Ectodermal cell (in vitro differentiated cells): Measurements from ENCODE around the gene SHROOM2. TPM values are rescaled to one million over a fixed set of nuclear protein-coding genes. Genes with fewer than 3 reads are reported as not detected.

Experiments
- H3K27ac ChIP-seq: 2 replicates; pipeline ENCODE4 v1.7.0; 2013; ENCODE audit warnings: mild to moderate bottlenecking, low read depth, low read length; ENCODE audit not compliant: insufficient read depth, poor library complexity, severe bottlenecking
- H3K27me3 ChIP-seq: 2 replicates; pipeline ENCODE4 v1.7.0; 2013; ENCODE audit warnings: mild to moderate bottlenecking, low read length; ENCODE audit not compliant: insufficient read depth, control insufficient read depth, poor library complexity, severe bottlenecking
- H3K36me3 ChIP-seq: one replicate; pipeline ENCODE4 v1.7.0; 2013; ENCODE audit warnings: low read length; ENCODE audit not compliant: control insufficient read depth, insufficient read depth
- H3K4me1 ChIP-seq: one replicate; pipeline ENCODE4 v1.7.0; 2013; ENCODE audit warnings: low read length; ENCODE audit not compliant: control insufficient read depth, insufficient read depth
- H3K4me3 ChIP-seq: 2 replicates; pipeline ENCODE4 v1.7.0; 2013; ENCODE audit warnings: low read depth, low read length, control low read depth; ENCODE audit not compliant: insufficient read depth
- H3K9me3 ChIP-seq: 2 replicates; pipeline ENCODE4 v1.7.0; 2013; ENCODE audit warnings: mild to moderate bottlenecking, low read length, moderate library complexity; ENCODE audit not compliant: control insufficient read depth
- WGBS, 2 experiments: methylation state at CpG; one replicate each; pipeline ENCODE4 v1.1.7; 2013; ENCODE audit warnings: missing lambda C conversion rate in 2 of 2; 5-methylcytosine and 5-hydroxymethylcytosine counted together
- polyA plus RNA-seq, 4 experiments: library from polyadenylated mRNA; stranded (reverse); fragments of 50-300 nt; gene quantifications; one replicate each; pipeline ENCODE4 v1.2.3, GENCODE V29; 2013

SHROOM2 gene
- 15.0 TPM for polyA plus RNA-seq (2013, experiment 1 of 4)
- polyA plus RNA-seq (2013, experiment 2 of 4), result 18.7 TPM
- polyA plus RNA-seq (2013, experiment 3 of 4), result 13.6 TPM
- 12.7 TPM for polyA plus RNA-seq (2013, experiment 4 of 4)

GRCh38 chrX:9785944-9786797 lies at the start of gene SHROOM2:
Gene SHROOM2 (plus strand): TSS chrX:9786429. CDS start chrX:9786546, 117 bp downstream.
- Histone ChIP-seq H3K9me3 (no peaks in the 10 kb centered on the region), H3K4me1 (peaks cover 13% of the 10 kb centered on the region), H3K27me3 (no peaks in the 10 kb centered on the region), H3K4me3 (peak within 1 kb of the TSS; percentile 57), H3K27ac (no peak within 1 kb of the TSS), H3K36me3 (no peaks in the 10 kb centered on the region)
- WGBS, 2 experiments, result 0% methylated on average over 127 to 132 of the region's 132 CpGs

GRCh38 chrX:9737363-9737762 lies 48.9 kb upstream of the SHROOM2 start:
- no peaks in the 10 kb centered on the region for H3K4me1 ChIP-seq
- H3K4me3 ChIP-seq, result no peak overlapping the region
- 94% methylated on average over 7 of the region's 7 CpGs for WGBS, 2 experiments
- no peak overlapping the region for H3K27ac ChIP-seq
- H3K27me3 ChIP-seq, result no peaks in the 10 kb centered on the region
- no peaks in the 10 kb centered on the region for H3K9me3 ChIP-seq
- H3K36me3 ChIP-seq, result no peaks in the 10 kb centered on the region

- Histone ChIP-seq H3K27me3 (no peaks in the 10 kb centered on the region), H3K36me3 (no peaks in the 10 kb centered on the region), H3K9me3 (no peaks in the 10 kb centered on the region), H3K27ac (no peak overlapping the region), H3K4me3 (no peak overlapping the region), H3K4me1 (no peaks in the 10 kb centered on the region)
- 95 to 96% methylated on average over 3 of the region's 3 CpGs for WGBS, 2 experiments
These were observed 48.1 kb upstream of the SHROOM2 start for GRCh38 chrX:9738151-9738550.

- H3K4me3 ChIP-seq, result no peak overlapping the region
- no peak overlapping the region for H3K27ac ChIP-seq
- WGBS, 2 experiments, result 92 to 94% methylated on average over 4 of the region's 5 CpGs
- H3K27me3 ChIP-seq, result no peaks in the 10 kb centered on the region
- H3K36me3 ChIP-seq, result no peaks in the 10 kb centered on the region
- H3K9me3 ChIP-seq, result no peaks in the 10 kb centered on the region
- no peaks in the 10 kb centered on the region for H3K4me1 ChIP-seq
These were observed 47.1 kb upstream of the SHROOM2 start for GRCh38 chrX:9739130-9739529.

- H3K27me3 ChIP-seq, result no peaks in the 10 kb centered on the region
- 93 to 95% methylated on average over 11 of the region's 11 CpGs for WGBS, 2 experiments
- no peak overlapping the region for H3K4me3 ChIP-seq
- no peaks in the 10 kb centered on the region for H3K36me3 ChIP-seq
- peaks cover 6% of the 10 kb centered on the region for H3K4me1 ChIP-seq
- peak overlapping the region; percentile 82 for H3K27ac ChIP-seq
- H3K9me3 ChIP-seq, result no peaks in the 10 kb centered on the region
These were observed 40.7 kb upstream of the SHROOM2 start for GRCh38 chrX:9745417-9746115.

GRCh38 chrX:9746148-9746888 lies 39.9 kb upstream of the SHROOM2 start:
- Histone ChIP-seq H3K27ac (peak overlapping the region; percentile 82), H3K36me3 (no peaks in the 10 kb centered on the region)
- WGBS, 2 experiments, result 30 to 32% methylated on average over 3 of the region's 3 CpGs

GRCh38 chrX:9747644-9748043 lies 38.6 kb upstream of the SHROOM2 start:
- no peaks in the 10 kb centered on the region for H3K36me3 ChIP-seq
- peaks cover 6% of the 10 kb centered on the region for H3K4me1 ChIP-seq
- WGBS, 2 experiments, result 100% methylated on average over 1 of the region's 4 CpGs; no CpG with 5 or more reads in 1 of the 2 experiments
- no peak overlapping the region for H3K27ac ChIP-seq
- H3K27me3 ChIP-seq, result no peaks in the 10 kb centered on the region
- H3K4me3 ChIP-seq, result no peak overlapping the region
- H3K9me3 ChIP-seq, result no peaks in the 10 kb centered on the region

More at GRCh38 chrX:9746148-9746888, 39.9 kb upstream of the SHROOM2 start:
- Histone ChIP-seq H3K27me3 (no peaks in the 10 kb centered on the region), H3K4me1 (peaks cover 6% of the 10 kb centered on the region), H3K4me3 (no peak overlapping the region), H3K9me3 (no peaks in the 10 kb centered on the region)

- Histone ChIP-seq H3K9me3 (no peaks in the 10 kb centered on the region), H3K36me3 (no peaks in the 10 kb centered on the region), H3K4me1 (peaks cover 6% of the 10 kb centered on the region), H3K27ac (no peak overlapping the region), H3K27me3 (no peaks in the 10 kb centered on the region), H3K4me3 (no peak overlapping the region)
- 86 to 95% methylated on average over 5 to 9 of the region's 11 CpGs for WGBS, 2 experiments
These were observed 37.0 kb upstream of the SHROOM2 start for GRCh38 chrX:9749146-9749692.

GRCh38 chrX:9757366-9757765 lies 28.9 kb upstream of the SHROOM2 start:
- H3K4me1 ChIP-seq, result no peaks in the 10 kb centered on the region
- no peak overlapping the region for H3K4me3 ChIP-seq
- 95 to 96% methylated on average over 7 of the region's 7 CpGs for WGBS, 2 experiments
- no peaks in the 10 kb centered on the region for H3K27me3 ChIP-seq
- H3K27ac ChIP-seq, result no peak overlapping the region
- H3K36me3 ChIP-seq, result no peaks in the 10 kb centered on the region
- H3K9me3 ChIP-seq, result no peaks in the 10 kb centered on the region
